HEK293 (cell line): ENCODE measurements around the gene SUN3.

Experiments
- CTCF ChIP-seq: fragments of 450-650 bp; formaldehyde crosslinking; IDR thresholded peaks from 2 replicates; pipeline ENCODE4 v1.5.1; 2016; ENCODE audit warnings: missing biosample characterization, missing genetic modification characterization
- ELK4 ChIP-seq: IDR thresholded peaks from 2 replicates; pipeline ENCODE4 v1.6.1; 2011; ENCODE audit warnings: mild to moderate bottlenecking, low read depth, low read length, borderline replicate concordance
- KLF7 ChIP-seq: fragments of 450-650 bp; formaldehyde crosslinking; IDR thresholded peaks from 2 replicates; pipeline ENCODE4 v1.5.1; 2016; ENCODE audit warnings: missing biosample characterization, missing genetic modification characterization, borderline replicate concordance
- MZF1 ChIP-seq: fragments of 450-650 bp; formaldehyde crosslinking; IDR thresholded peaks from 2 replicates; pipeline ENCODE4 v1.5.1; 2017; ENCODE audit warnings: missing biosample characterization, missing genetic modification characterization, borderline replicate concordance
- PBX3 ChIP-seq: sonication (generic); formaldehyde crosslinking; IDR thresholded peaks from 2 replicates; pipeline ENCODE4 v1.8.1; 2022; ENCODE audit warnings: mild to moderate bottlenecking, moderate library complexity, missing genetic modification reagents
- PRDM10 ChIP-seq: fragments of 450-650 bp; formaldehyde crosslinking; IDR thresholded peaks from 2 replicates; pipeline ENCODE4 v1.5.1; 2016; ENCODE audit warnings: missing biosample characterization, missing genetic modification characterization
- REST ChIP-seq: fragments of 450-650 bp; formaldehyde crosslinking; IDR thresholded peaks from 2 replicates; pipeline ENCODE4 v1.5.1; 2016; ENCODE audit warnings: missing biosample characterization, missing genetic modification characterization
- SP2 ChIP-seq: fragments of 450-650 bp; formaldehyde crosslinking; IDR thresholded peaks from 2 replicates; pipeline ENCODE4 v1.5.1; 2016; ENCODE audit warnings: missing biosample characterization, missing genetic modification characterization
- ZNF18 ChIP-seq: fragments of 450-650 bp; formaldehyde crosslinking; IDR thresholded peaks from 2 replicates; pipeline ENCODE4 v1.5.1; 2016; ENCODE audit warnings: missing biosample characterization, missing genetic modification characterization
- ZNF366 ChIP-seq: fragments of 450-650 bp; formaldehyde crosslinking; conservative IDR thresholded peaks from 2 replicates; pipeline ENCODE4 v1.5.1; 2016; ENCODE audit warnings: missing biosample characterization, missing genetic modification characterization
- ZNF639 ChIP-seq: fragments of 450-650 bp; formaldehyde crosslinking; IDR thresholded peaks from 2 replicates; pipeline ENCODE4 v1.5.1; 2016; ENCODE audit warnings: missing biosample characterization, missing genetic modification characterization
- ZNF707 ChIP-seq: fragments of 450-650 bp; formaldehyde crosslinking; IDR thresholded peaks from 2 replicates; pipeline ENCODE4 v1.5.1; 2016; ENCODE audit warnings: missing biosample characterization, missing genetic modification characterization

GRCh38 chr7:48058990-48059389 is 30.1 kb upstream of the SUN3 start:
- TF ChIP-seq ZNF18 (tag by site-specific recombination): no peak
- no peak for TF ChIP-seq CTCF (tag by site-specific recombination)
- no peak for TF ChIP-seq ZNF707 (tag by site-specific recombination)
- TF ChIP-seq ELK4: no peak
- no peak for TF ChIP-seq PRDM10 (tag by site-specific recombination)
- TF ChIP-seq PBX3 (CRISPR knock-in tag): no peak
- no peak for TF ChIP-seq REST
- TF ChIP-seq ZNF639 (tag by site-specific recombination): no peak
- no peak for TF ChIP-seq KLF7 (tag by site-specific recombination)
- TF ChIP-seq SP2 (tag by site-specific recombination): no peak
- TF ChIP-seq MZF1 (tag by site-specific recombination): no peak
- TF ChIP-seq ZNF366 (tag by site-specific recombination): no peak
